ENCODE results near the gene DHX9. TPM values are rescaled to one million over a fixed set of nuclear protein-coding genes. Genes with fewer than 3 reads are reported as not detected.
A peak's percentile ranks its signal among the peaks of the same experiment; 100 is the strongest.
"Not testable (repeated sequence)": the region's sequence is repeated elsewhere in the genome, so short reads cannot be mapped to it uniquely, and the experiment has no call there.

DHX9 gene
- total RNA-seq, 2 donors from 2014 or later, result 273 to 300 TPM

- ATAC-seq (no peak), DNase-seq (no peak)
- Mint-ChIP-seq H3K36me3 (ENCODE audit: low read depth) (peaks cover 16% of the 10 kb centered on the region), H3K4me1 (peaks cover 18% of the 10 kb centered on the region), H3K27me3 (no peaks in the 10 kb centered on the region), H3K4me3 (no peak overlapping the region), H3K27ac (no peak overlapping the region)
- H3K9me3 ChIP-seq (ENCODE audit: control insufficient read depth, low read length, poor library complexity, severe bottlenecking), result no peaks in the 10 kb centered on the region
These were observed 45.7 kb downstream of the DHX9 start for GRCh38 chr1:182884872-182885271.

DNA sequence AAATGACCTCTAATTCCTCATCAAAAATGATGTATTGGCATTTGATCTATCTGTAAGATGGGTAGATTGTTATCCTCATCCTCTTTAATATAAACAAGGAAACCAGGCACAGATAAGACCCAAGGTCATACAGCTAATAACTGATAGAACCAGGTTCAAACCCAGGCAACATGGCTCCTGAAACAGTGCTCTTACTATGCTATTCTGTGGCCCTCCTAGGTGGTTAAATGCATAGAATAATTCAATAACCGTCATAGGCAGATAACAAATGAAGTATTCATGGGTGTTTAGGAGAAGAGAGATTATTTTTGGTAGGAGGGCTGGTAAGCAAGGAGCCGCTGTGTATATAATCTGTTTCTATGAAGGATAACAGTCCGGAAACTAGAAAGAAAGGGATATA is 46.4 kb downstream of the DHX9 start:
- Mint-ChIP-seq H3K36me3 (ENCODE audit: low read depth) (peaks cover 14% of the 10 kb centered on the region), H3K4me1 (peaks cover 15% of the 10 kb centered on the region), H3K27me3 (no peaks in the 10 kb centered on the region), H3K4me3 (no peak overlapping the region), H3K27ac (no peak overlapping the region)
- DNase-seq (no peak), ATAC-seq (no peak)
- H3K9me3 ChIP-seq (ENCODE audit: control insufficient read depth, low read length, poor library complexity, severe bottlenecking), result no peaks in the 10 kb centered on the region

- no peaks in the 10 kb centered on the region for H3K27me3 Mint-ChIP-seq
- H3K36me3 Mint-ChIP-seq (ENCODE audit: low read depth), result peaks cover 10% of the 10 kb centered on the region
- no peaks in the 10 kb centered on the region for H3K9me3 ChIP-seq (ENCODE audit: control insufficient read depth, low read length, poor library complexity, severe bottlenecking)
- ATAC-seq (no peak), DNase-seq (no peak)
- no peak overlapping the region for H3K27ac Mint-ChIP-seq
- H3K4me3 Mint-ChIP-seq, result no peak overlapping the region
- peaks cover 12% of the 10 kb centered on the region for H3K4me1 Mint-ChIP-seq
These were observed 47.8 kb downstream of the DHX9 start for GRCh38 chr1:182886985-182887384.

DNA sequence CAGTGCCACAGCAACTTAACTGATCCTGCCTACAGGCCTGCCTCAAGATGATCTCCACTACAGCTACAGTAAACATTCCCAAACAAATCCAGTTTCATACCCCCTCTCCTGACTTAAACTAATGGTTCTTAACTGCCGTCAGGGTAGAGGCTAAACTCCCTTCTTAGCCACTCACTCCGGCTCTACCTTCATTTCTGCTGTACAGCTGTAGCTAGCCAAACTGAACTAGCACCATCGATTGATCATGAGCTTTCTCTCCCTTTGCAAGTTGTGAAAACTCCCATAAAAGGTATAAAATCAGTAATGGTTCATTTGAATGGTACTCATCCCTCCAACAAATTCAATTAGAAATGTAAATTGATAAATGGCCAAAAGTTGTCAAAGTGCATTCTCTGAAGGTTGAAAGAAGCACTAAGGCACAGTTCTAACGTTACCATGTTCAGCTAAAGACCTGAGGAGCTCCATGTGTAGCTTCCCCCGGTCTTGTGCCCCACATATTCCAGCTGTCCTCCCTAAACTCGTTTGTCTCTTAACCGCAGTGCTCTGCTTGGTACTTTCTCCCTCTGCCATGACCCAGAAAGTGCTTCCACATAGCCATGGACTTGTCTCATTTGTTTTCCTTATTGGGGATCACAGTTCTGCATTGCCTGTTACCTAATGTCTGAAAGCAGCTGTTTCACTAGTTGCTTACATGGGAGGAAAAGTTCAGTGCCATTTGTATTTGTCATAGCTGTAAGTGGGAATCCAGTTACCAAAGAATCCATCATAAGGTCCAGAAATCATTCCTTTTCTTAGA is 49.8 kb downstream of the DHX9 start:
- Mint-ChIP-seq H3K4me1 (peaks cover 12% of the 10 kb centered on the region), H3K27me3 (no peaks in the 10 kb centered on the region), H3K36me3 (ENCODE audit: low read depth) (peaks cover 10% of the 10 kb centered on the region), H3K4me3 (peak overlapping the region; percentile 16), H3K27ac (peak overlapping the region; percentile 53)
- ATAC-seq (peak; percentile 20), DNase-seq (no peak)
- H3K9me3 ChIP-seq (ENCODE audit: control insufficient read depth, low read length, poor library complexity, severe bottlenecking), result no peaks in the 10 kb centered on the region

GRCh38 chr1:182889997-182890396 is 50.9 kb downstream of the DHX9 start:
- no peaks in the 10 kb centered on the region for H3K27me3 Mint-ChIP-seq
- H3K9me3 ChIP-seq (ENCODE audit: control insufficient read depth, low read length, poor library complexity, severe bottlenecking), result no peaks in the 10 kb centered on the region
- peak overlapping the region; percentile 53 for H3K27ac Mint-ChIP-seq
- H3K4me1 Mint-ChIP-seq, result peaks cover 12% of the 10 kb centered on the region
- no peak overlapping the region for H3K4me3 Mint-ChIP-seq
- ATAC-seq (peak; percentile 48), DNase-seq (no peak)
- H3K36me3 Mint-ChIP-seq (ENCODE audit: low read depth), result peaks cover 10% of the 10 kb centered on the region

DNA sequence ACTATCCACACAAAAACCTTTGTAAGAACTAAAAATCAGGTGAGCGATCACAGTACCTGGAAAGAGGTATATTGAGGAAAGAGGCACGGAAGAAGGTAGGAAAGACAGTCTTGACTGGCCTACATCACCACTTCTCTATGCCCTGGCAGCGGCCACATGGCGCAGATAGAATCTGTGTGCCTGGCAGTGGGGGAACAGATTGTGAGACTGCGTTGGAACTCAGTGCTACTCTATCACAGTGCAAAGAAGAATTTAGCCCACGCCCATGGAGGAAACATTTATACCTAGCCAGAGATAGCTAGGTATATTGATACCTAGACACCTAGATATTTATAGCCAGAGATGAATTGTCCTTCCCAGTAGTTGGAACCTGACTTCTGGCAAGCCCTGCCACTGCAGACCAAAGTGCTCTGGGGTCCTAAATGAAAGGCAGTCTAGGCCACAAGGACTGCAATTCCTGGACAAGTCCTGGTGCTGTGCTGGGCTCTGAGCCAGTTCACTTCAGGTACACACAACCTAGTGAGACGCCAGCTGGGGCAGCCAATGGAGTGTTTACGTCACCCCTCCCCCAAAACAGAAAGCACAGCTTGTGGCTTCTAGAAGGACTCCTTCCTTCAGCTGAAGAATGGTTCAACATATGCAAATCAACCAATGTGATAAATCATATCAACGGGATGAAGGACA is 51.9 kb downstream of the DHX9 start:
- ATAC-seq (peak; percentile 18), DNase-seq (no peak)
- peaks cover 5% of the 10 kb centered on the region for H3K36me3 Mint-ChIP-seq (ENCODE audit: low read depth)

DNA sequence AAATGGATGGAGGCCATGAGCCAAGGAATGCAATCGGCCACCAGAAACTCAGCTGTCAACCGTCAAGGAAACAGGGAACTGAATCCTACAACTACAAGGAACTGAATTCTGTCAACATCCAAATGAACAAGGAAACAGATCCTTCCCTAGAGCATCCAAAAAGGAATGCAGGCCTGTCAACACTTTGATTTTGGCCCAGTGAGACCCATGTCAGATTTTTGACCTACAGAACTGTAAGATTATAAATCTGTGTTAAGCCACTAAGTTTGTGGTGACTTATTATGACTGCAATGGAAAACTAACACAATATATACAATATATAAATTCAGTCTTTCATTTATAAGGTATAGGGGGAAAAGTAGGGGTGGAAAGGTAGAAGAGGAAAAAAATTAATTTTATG is 58.5 kb downstream of the DHX9 start:
- H3K36me3 Mint-ChIP-seq (ENCODE audit: low read depth), result no peaks in the 10 kb centered on the region
- H3K27me3 Mint-ChIP-seq, result no peaks in the 10 kb centered on the region
- H3K4me3 Mint-ChIP-seq, result no peak overlapping the region
- H3K27ac Mint-ChIP-seq, result no peak overlapping the region
- H3K4me1 Mint-ChIP-seq, result no peaks in the 10 kb centered on the region
- DNase-seq, result no peak
- ATAC-seq, result no peak
- H3K9me3 ChIP-seq (ENCODE audit: control insufficient read depth, low read length, poor library complexity, severe bottlenecking), result no peaks in the 10 kb centered on the region

More for the DNA sequence above, 51.9 kb downstream of the DHX9 start:
- no peaks in the 10 kb centered on the region for H3K9me3 ChIP-seq (ENCODE audit: control insufficient read depth, low read length, poor library complexity, severe bottlenecking)
- Mint-ChIP-seq H3K27ac (peak overlapping the region; percentile 53), H3K27me3 (no peaks in the 10 kb centered on the region), H3K4me3 (peak overlapping the region; percentile 28), H3K4me1 (peaks cover 10% of the 10 kb centered on the region)

DNA sequence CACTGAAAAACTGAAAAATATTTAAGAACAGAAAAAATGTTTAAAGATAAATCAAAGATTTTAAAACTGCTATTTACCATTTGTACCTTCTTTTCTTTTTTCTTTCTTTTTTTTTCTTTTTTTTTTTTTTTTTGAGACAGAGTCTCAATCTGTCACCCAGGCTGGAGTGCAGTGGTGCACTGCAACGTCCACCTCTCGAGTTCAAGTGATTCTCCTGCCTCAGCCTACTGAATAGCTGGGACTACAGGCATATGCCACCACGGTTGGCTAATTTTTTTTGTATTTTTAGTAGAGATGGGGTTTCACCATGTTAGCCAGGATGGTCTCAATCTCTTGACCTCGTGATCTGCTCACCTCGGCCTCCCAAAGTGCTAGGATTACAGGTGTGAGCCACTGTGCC is 62.8 kb downstream of the DHX9 start:
- H3K4me1 Mint-ChIP-seq, result not testable (repeated sequence)

DNA sequence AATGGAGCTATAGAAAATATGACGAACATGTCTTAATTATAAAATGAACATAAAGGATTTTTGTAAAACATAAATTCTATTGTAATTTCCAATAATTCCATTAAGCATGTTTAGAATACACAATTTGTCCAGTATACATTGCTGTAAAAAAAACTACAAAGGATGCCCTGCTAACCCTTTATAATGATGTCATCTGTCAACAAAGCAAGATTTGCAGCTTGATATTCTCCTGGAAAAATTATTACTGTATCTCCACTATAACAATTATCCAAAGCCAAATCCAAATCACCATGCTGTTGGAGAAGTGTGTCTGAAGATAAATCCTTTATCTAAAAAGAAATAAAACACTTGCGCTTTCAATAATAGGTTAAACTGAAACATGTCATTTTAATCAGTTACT is 66.2 kb downstream of the DHX9 start:
- no peaks in the 10 kb centered on the region for H3K36me3 Mint-ChIP-seq (ENCODE audit: low read depth)

More for the DNA sequence above, 62.8 kb downstream of the DHX9 start:
- ATAC-seq; DNase-seq; H3K4me3 Mint-ChIP-seq; H3K27ac Mint-ChIP-seq; H3K27me3 Mint-ChIP-seq; H3K36me3 Mint-ChIP-seq (ENCODE audit: low read depth); H3K9me3 ChIP-seq (ENCODE audit: control insufficient read depth, low read length, poor library complexity, severe bottlenecking): not testable (repeated sequence)

GRCh38 chr1:182909578-182909977 is 70.4 kb downstream of the DHX9 start:
- H3K9me3 ChIP-seq (ENCODE audit: control insufficient read depth, low read length, poor library complexity, severe bottlenecking), result no peaks in the 10 kb centered on the region
- DNase-seq (no peak), ATAC-seq (no peak)
- Mint-ChIP-seq H3K27ac (no peak overlapping the region), H3K4me3 (no peak overlapping the region), H3K4me1 (no peaks in the 10 kb centered on the region), H3K36me3 (ENCODE audit: low read depth) (no peaks in the 10 kb centered on the region), H3K27me3 (peaks cover 13% of the 10 kb centered on the region)

More for the DNA sequence above, 66.2 kb downstream of the DHX9 start:
- DNase-seq (no peak), ATAC-seq (no peak)
- no peaks in the 10 kb centered on the region for H3K4me1 Mint-ChIP-seq
- no peak overlapping the region for H3K4me3 Mint-ChIP-seq
- no peaks in the 10 kb centered on the region for H3K9me3 ChIP-seq (ENCODE audit: control insufficient read depth, low read length, poor library complexity, severe bottlenecking)
- peaks cover 13% of the 10 kb centered on the region for H3K27me3 Mint-ChIP-seq
- no peak overlapping the region for H3K27ac Mint-ChIP-seq

- Mint-ChIP-seq H3K27me3 (peaks cover 13% of the 10 kb centered on the region), H3K36me3 (ENCODE audit: low read depth) (no peaks in the 10 kb centered on the region), H3K4me3 (no peak overlapping the region), H3K4me1 (no peaks in the 10 kb centered on the region), H3K27ac (no peak overlapping the region)
- no peaks in the 10 kb centered on the region for H3K9me3 ChIP-seq (ENCODE audit: control insufficient read depth, low read length, poor library complexity, severe bottlenecking)
- ATAC-seq (no peak), DNase-seq (no peak)
These were observed 71.0 kb downstream of the DHX9 start for GRCh38 chr1:182910143-182910542.

- no peak overlapping the region for H3K4me3 Mint-ChIP-seq
- no peaks in the 10 kb centered on the region for H3K36me3 Mint-ChIP-seq (ENCODE audit: low read depth)
- H3K9me3 ChIP-seq (ENCODE audit: control insufficient read depth, low read length, poor library complexity, severe bottlenecking), result no peaks in the 10 kb centered on the region
- H3K27ac Mint-ChIP-seq, result no peak overlapping the region
- H3K4me1 Mint-ChIP-seq, result peaks cover 2% of the 10 kb centered on the region
- no peak for ATAC-seq
- H3K27me3 Mint-ChIP-seq, result peaks cover 25% of the 10 kb centered on the region
- DNase-seq, result no peak
These were observed 74.3 kb downstream of the DHX9 start for GRCh38 chr1:182913401-182913800.

DNA sequence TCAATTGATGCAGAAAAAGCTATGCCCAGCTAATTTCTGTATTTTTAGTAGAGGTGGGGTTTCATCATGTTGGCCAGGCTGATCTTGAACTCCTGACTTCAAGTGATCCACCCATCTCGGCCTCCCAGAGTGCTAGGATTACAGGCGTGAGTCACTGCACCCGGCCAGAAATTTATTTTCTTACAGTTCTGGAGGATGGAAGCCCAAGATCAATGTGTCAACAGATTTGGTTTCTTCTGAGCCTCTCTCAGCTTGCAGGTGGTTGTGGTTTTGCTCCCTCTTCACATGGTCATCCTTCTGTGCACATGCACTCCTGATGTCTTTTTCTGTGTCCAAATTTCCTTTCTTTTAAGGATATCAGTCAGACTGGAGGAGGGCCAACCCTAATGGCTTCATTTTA is 78.2 kb downstream of the DHX9 start:
- H3K27ac Mint-ChIP-seq, result no peak overlapping the region
- H3K27me3 Mint-ChIP-seq, result peaks cover 46% of the 10 kb centered on the region
- H3K9me3 ChIP-seq (ENCODE audit: control insufficient read depth, low read length, poor library complexity, severe bottlenecking), result no peaks in the 10 kb centered on the region
- peaks cover 2% of the 10 kb centered on the region for H3K4me1 Mint-ChIP-seq
- ATAC-seq (no peak), DNase-seq (no peak)
- H3K4me3 Mint-ChIP-seq, result no peak overlapping the region
- H3K36me3 Mint-ChIP-seq (ENCODE audit: low read depth), result peaks cover 6% of the 10 kb centered on the region

DNA sequence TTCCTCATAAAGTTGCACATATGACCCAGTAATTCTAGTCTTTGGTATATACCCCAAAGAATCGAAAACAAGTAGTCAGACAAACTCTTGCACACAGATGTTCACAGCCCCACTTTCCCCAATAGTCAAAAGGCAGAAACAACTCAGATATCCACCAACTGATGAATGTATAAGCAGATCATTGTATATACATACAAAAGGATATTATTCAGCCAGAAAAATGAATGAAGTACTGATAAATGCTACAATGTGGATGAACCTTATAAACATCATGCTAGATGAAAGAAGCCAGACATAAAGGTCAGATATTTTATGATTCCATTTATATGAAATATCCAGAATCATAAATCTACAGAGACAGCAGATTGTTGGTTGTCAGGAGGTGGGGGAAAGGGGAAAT is 86.5 kb downstream of the DHX9 start:
- Mint-ChIP-seq H3K36me3 (ENCODE audit: low read depth) (no peaks in the 10 kb centered on the region), H3K27ac (no peak overlapping the region), H3K4me1 (peaks cover 2% of the 10 kb centered on the region), H3K27me3 (peaks cover 33% of the 10 kb centered on the region), H3K4me3 (no peak overlapping the region)
- H3K9me3 ChIP-seq (ENCODE audit: control insufficient read depth, low read length, poor library complexity, severe bottlenecking), result no peaks in the 10 kb centered on the region
- DNase-seq (no peak), ATAC-seq (no peak)
